Upper lobe of right lung (tissue), 1 donor: ENCODE results near the gene NRARP. TPM values are rescaled to one million over a fixed set of nuclear protein-coding genes. Genes with fewer than 3 reads are reported as not detected.

ENCODE experiments used
- ATAC-seq: fragments of 200-7000 bp; cut with Tn5 transposase; one replicate; pipeline ENCODE4 v1.9.1; 2020; ENCODE audit warnings: mild to moderate bottlenecking, moderate library complexity
- DNase-seq: peaks from one replicate; pipeline ENCODE4 v3.0.0-alpha.2; 2020
- H3K27ac ChIP-seq: fragments of 200-600 bp; one replicate; pipeline ENCODE4 v1.8.0; 2022
- H3K27me3 ChIP-seq: fragments of 200-600 bp; one replicate; pipeline ENCODE4 v1.8.0; 2022; ENCODE audit warnings: mild to moderate bottlenecking
- H3K36me3 ChIP-seq: fragments of 200-600 bp; one replicate; pipeline ENCODE4 v1.8.0; 2022
- H3K4me1 ChIP-seq: fragments of 200-600 bp; one replicate; pipeline ENCODE4 v1.8.0; 2022
- H3K4me3 ChIP-seq: fragments of 200-600 bp; one replicate; pipeline ENCODE4 v1.8.0; 2022; ENCODE audit warnings: mild to moderate bottlenecking
- H3K9me3 ChIP-seq: fragments of 200-600 bp; one replicate; pipeline ENCODE4 v1.8.0; 2022
- CTCF ChIP-seq: fragments of 200-600 bp; IDR thresholded peaks from one replicate; pipeline ENCODE4 v1.8.0; 2022; ENCODE audit warnings: antibody characterized with exemption
- intact Hi-C: fragments of 100-400 bp; cut with DNase I; formaldehyde crosslinking; loops from one replicate; pipeline ENCODE4 v1.11.0; 2022
- total RNA-seq: library from RNA; stranded (reverse); fragmentation: NEBNext Ultra II Directional; extraction: Animal tissue kit (Norgen Biotek cat#: 25700); gene quantifications from one replicate; pipeline ENCODE4 v1.2.1, GENCODE V29; 2021
- donor health status: DM: no; HTN: yes; CAD: no; lungs with severe emphysema.

NRARP gene
- total RNA-seq, 1 donor from 2014 or later: 21.5 TPM

DNA sequence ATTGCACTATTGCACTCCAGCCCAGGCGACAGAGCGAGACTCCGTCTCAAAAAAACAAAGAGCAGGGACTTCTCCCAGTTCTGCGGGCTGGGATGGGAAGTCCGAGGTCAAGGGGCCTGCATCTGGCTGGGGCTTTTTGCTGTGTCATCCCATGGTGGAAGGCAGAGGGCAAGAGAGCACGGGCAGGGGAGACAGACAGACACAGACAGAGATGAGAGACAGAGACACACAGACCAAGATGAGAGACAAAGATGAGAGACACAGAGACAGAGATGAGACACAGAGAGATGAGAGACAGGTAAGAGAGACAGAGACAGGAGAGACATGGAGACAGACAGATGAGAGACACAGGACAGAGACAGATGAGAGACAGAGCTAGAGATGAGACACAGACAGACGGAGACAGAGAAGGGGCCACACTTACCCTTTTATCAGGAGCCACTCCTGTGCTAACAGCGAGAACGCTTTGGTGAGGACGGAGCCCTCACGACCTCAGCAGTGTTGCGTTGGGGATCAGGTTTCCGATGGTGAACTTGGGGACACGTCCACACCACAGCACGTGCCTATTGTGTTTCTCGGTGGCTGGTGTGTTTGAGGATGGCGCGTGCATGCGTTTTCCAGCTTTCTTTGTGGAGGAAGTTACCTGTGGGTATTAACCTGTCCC is 33.4 kb downstream of the NRARP start:
- H3K9me3 ChIP-seq: no peaks in the 10 kb centered on the region
- H3K4me3 ChIP-seq: peak overlapping the region; percentile 16
- no peaks in the 10 kb centered on the region for H3K27me3 ChIP-seq
- no peak for TF ChIP-seq CTCF
- peak overlapping the region; percentile 76 for H3K27ac ChIP-seq
- peaks cover 25% of the 10 kb centered on the region for H3K4me1 ChIP-seq
- ATAC-seq (no peak), DNase-seq (no peak)
- intact Hi-C loops: no loop called here
- peaks cover 50% of the 10 kb centered on the region for H3K36me3 ChIP-seq

- DNase-seq (no peak), ATAC-seq (no peak)
- Histone ChIP-seq H3K27ac (peak overlapping the region; percentile 76), H3K4me3 (no peak overlapping the region), H3K36me3 (peaks cover 48% of the 10 kb centered on the region), H3K9me3 (no peaks in the 10 kb centered on the region), H3K27me3 (no peaks in the 10 kb centered on the region), H3K4me1 (peaks cover 25% of the 10 kb centered on the region)
- no peak for TF ChIP-seq CTCF
- intact Hi-C loops: no loop called here
These were observed 34.1 kb downstream of the NRARP start for GRCh38 chr9:137267933-137268355.

- Histone ChIP-seq H3K27me3 (no peaks in the 10 kb centered on the region), H3K9me3 (no peaks in the 10 kb centered on the region), H3K27ac (no peak overlapping the region), H3K36me3 (peaks cover 38% of the 10 kb centered on the region), H3K4me1 (peaks cover 25% of the 10 kb centered on the region), H3K4me3 (no peak overlapping the region)
- intact Hi-C loops: no loop called here
- DNase-seq: peak; percentile 58
- no peak for TF ChIP-seq CTCF
- no peak for ATAC-seq
These were observed 35.3 kb downstream of the NRARP start for GRCh38 chr9:137266585-137267453.

DNA sequence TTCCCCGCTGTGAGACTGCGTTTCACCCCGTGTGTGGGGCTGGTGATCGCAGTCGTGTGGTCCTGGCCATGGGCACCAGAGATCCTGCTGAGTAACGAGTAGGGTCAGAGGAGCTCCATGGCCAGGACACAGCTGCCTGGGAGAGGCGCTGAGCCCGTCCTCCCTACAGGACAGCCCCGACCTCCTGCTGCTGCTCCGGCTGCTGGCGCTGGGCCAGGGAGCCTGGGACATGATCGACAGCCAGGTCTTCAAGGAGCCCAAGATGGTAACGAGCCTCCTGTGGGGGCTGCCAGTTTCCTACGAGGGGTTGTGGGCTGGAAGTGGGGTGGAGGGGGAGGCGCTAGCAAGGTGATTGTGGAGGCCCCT is 35.9 kb downstream of the NRARP start:
- H3K36me3 ChIP-seq: peaks cover 38% of the 10 kb centered on the region

More for the DNA sequence above, 35.9 kb downstream of the NRARP start:
- Histone ChIP-seq H3K9me3 (no peaks in the 10 kb centered on the region), H3K27ac (no peak overlapping the region), H3K27me3 (no peaks in the 10 kb centered on the region), H3K4me1 (peaks cover 25% of the 10 kb centered on the region), H3K4me3 (no peak overlapping the region)
- DNase-seq (peak; percentile 61), ATAC-seq (no peak)
- TF ChIP-seq CTCF: no peak
- intact Hi-C loops: no loop called here
